GM23338 (cell line): ENCODE results near the gene GCK. TPM values are rescaled to one million over a fixed set of nuclear protein-coding genes. Genes with fewer than 3 reads are reported as not detected.

Source experiments
- ATAC-seq: fragments of 200-7000 bp; cut with Tn5 transposase; 3 replicates; pipeline ENCODE4 v1.9.1; 2020
- DNase-seq: peaks from one replicate; pipeline ENCODE4 v3.0.0-alpha.2; 2015; ENCODE audit warnings: low spot score
- H2AFZ ChIP-seq: fragments of 200-600 bp; sonication (generic); 2 replicates; pipeline ENCODE4 v1.8.0; 2016; ENCODE audit warnings: antibody characterized with exemption, mild to moderate bottlenecking, moderate library complexity
- H3F3A ChIP-seq: fragments of 200-600 bp; sonication (generic); replicated peaks from 2 replicates; pipeline ENCODE4 v1.8.0; 2017; ENCODE audit warnings: antibody characterized with exemption, mixed run types, low read depth
- H3K27ac ChIP-seq: fragments of 200-600 bp; sonication (generic); 2 replicates; pipeline ENCODE4 v1.6.1; 2016; ENCODE audit warnings: low read depth
- H3K27me3 ChIP-seq: fragments of 200-600 bp; sonication (generic); 2 replicates; pipeline ENCODE4 v1.8.0; 2016; ENCODE audit warnings: mild to moderate bottlenecking, mixed run types, moderate library complexity; ENCODE audit not compliant: insufficient read depth
- H3K36me3 ChIP-seq: fragments of 200-600 bp; sonication (generic); 2 replicates; pipeline ENCODE4 v1.8.0; 2016; ENCODE audit warnings: mild to moderate bottlenecking; ENCODE audit not compliant: insufficient read depth
- H3K4me1 ChIP-seq: fragments of 200-600 bp; sonication (generic); 2 replicates; pipeline ENCODE4 v1.8.0; 2016; ENCODE audit warnings: mild to moderate bottlenecking, moderate library complexity; ENCODE audit not compliant: insufficient read depth
- H3K4me2 ChIP-seq: fragments of 200-600 bp; sonication (generic); 2 replicates; pipeline ENCODE4 v1.7.1; 2017; ENCODE audit warnings: mixed run types
- H3K4me3 ChIP-seq: fragments of 200-600 bp; sonication (generic); 2 replicates; pipeline ENCODE4 v1.6.1; 2016; ENCODE audit warnings: mixed run types
- H3K79me2 ChIP-seq: fragments of 200-600 bp; sonication (generic); replicated peaks from 2 replicates; pipeline ENCODE4 v1.8.0; 2017; ENCODE audit warnings: mild to moderate bottlenecking; ENCODE audit not compliant: insufficient read depth
- H3K9me2 ChIP-seq: fragments of 200-600 bp; sonication (generic); 2 replicates; pipeline ENCODE4 v1.8.0; 2017; ENCODE audit not compliant: insufficient read depth
- H4K20me1 ChIP-seq: fragments of 200-600 bp; sonication (generic); replicated peaks from 2 replicates; pipeline ENCODE4 v1.8.0; 2017; ENCODE audit warnings: mild to moderate bottlenecking; ENCODE audit not compliant: insufficient read depth
- H3K27ac Mint-ChIP-seq: 2 replicates; pipeline ENCODE4 v1.8.0; 2020; ENCODE audit warnings: inconsistent platforms, mild to moderate bottlenecking, moderate library complexity, mixed read lengths
- H3K27me3 Mint-ChIP-seq: 3 replicates; pipeline ENCODE4 v1.8.0; 2022; ENCODE audit warnings: low read depth, mild to moderate bottlenecking, moderate library complexity, mixed read lengths, inconsistent platforms; ENCODE audit not compliant: insufficient read depth, poor library complexity
- H3K36me3 Mint-ChIP-seq: 3 replicates; pipeline ENCODE4 v1.8.0; 2021; ENCODE audit warnings: low read depth, mild to moderate bottlenecking, inconsistent platforms, moderate library complexity, mixed read lengths
- H3K4me1 Mint-ChIP-seq: 3 replicates; pipeline ENCODE4 v1.8.0; 2020; ENCODE audit warnings: mild to moderate bottlenecking, inconsistent platforms, mixed read lengths
- H3K4me3 Mint-ChIP-seq: 3 replicates; pipeline ENCODE4 v1.8.0; 2021; ENCODE audit warnings: moderate library complexity, mild to moderate bottlenecking, inconsistent platforms, mixed read lengths
- H3K9me3 Mint-ChIP-seq: 3 replicates; pipeline ENCODE4 v1.8.0; 2020; ENCODE audit warnings: moderate library complexity, mild to moderate bottlenecking, inconsistent platforms, mixed read lengths
- CREB1 ChIP-seq: fragments of 250-450 bp; sonication (Bioruptor Pico); IDR thresholded peaks from 2 replicates; pipeline ENCODE4 v1.5.0; 2020; ENCODE audit warnings: low read depth, mild to moderate bottlenecking, moderate library complexity
- ETS1 ChIP-seq: IDR thresholded peaks from 2 replicates; pipeline ENCODE4 v1.6.1; 2016; ENCODE audit warnings: antibody characterized with exemption
- EZH2 ChIP-seq: fragments of 200-600 bp; sonication (generic); IDR thresholded peaks from one replicate; pipeline ENCODE4 v1.8.0; 2017; ENCODE audit warnings: antibody characterized with exemption, mild to moderate bottlenecking, low read depth; ENCODE audit not compliant: unreplicated experiment
- JUNB ChIP-seq: IDR thresholded peaks from one replicate; pipeline ENCODE4 v1.6.1; 2016; ENCODE audit warnings: antibody characterized with exemption; ENCODE audit not compliant: unreplicated experiment
- NANOG ChIP-seq: IDR thresholded peaks from 2 replicates; pipeline ENCODE4 v1.6.1; 2016; ENCODE audit warnings: antibody characterized with exemption, borderline replicate concordance
- POLR2AphosphoS5 ChIP-seq: IDR thresholded peaks from 2 replicates; pipeline ENCODE4 v1.6.1; 2016; ENCODE audit warnings: antibody characterized with exemption, low read depth
- STAT1 ChIP-seq: IDR thresholded peaks from one replicate; pipeline ENCODE4 v1.6.1; 2016; ENCODE audit warnings: antibody characterized with exemption; ENCODE audit not compliant: unreplicated experiment
- ZNF114 ChIP-seq: fragments of 250-450 bp; sonication (Bioruptor Pico); IDR thresholded peaks from 2 replicates; pipeline ENCODE4 v1.5.0; 2020; ENCODE audit warnings: mild to moderate bottlenecking, moderate library complexity
- ZNF331 ChIP-seq: fragments of 250-450 bp; sonication (Bioruptor Pico); IDR thresholded peaks from 2 replicates; pipeline ENCODE4 v1.5.0; 2020; ENCODE audit warnings: low read depth, mild to moderate bottlenecking, moderate library complexity
- ZNF462 ChIP-seq: fragments of 250-450 bp; sonication (Bioruptor Pico); IDR thresholded peaks from 2 replicates; pipeline ENCODE4 v1.5.0; 2020; ENCODE audit warnings: mild to moderate bottlenecking, moderate library complexity
- polyA plus RNA-seq: library from polyadenylated mRNA; unstranded; fragments of >200 nt; fragmentation: Nextera tagmentation; extraction: Ambion mirVana; gene quantifications from 2 replicates; pipeline ENCODE4 v1.2.1, GENCODE V29; 2016
- total RNA-seq: library from RNA; depleted of rRNA; stranded (reverse); fragments of >200 nt; shearing (Covaris generic); gene quantifications from 2 replicates; pipeline ENCODE4 v1.2.3, GENCODE V29; 2014

The GCK gene
- total and polyA plus RNA-seq, 2 experiments from 2014 or later = 6.1 to 7.3 TPM

GRCh38 chr7:44106311-44107065 is 82.8 kb downstream of the GCK start:
- Histone ChIP-seq H3K79me2 (no peaks in the 10 kb centered on the region; the same call in 1 of the 2 replicates), H3K27ac (no peak overlapping the region), H3K4me1 (peaks cover 8% of the 10 kb centered on the region; the same call in 1 of the 2 replicates), H3K9me2 (no peaks in the 10 kb centered on the region), H3K4me2 (no peak overlapping the region), H3F3A (no peaks in the 10 kb centered on the region), H3K4me3 (no peak overlapping the region), H3K36me3 (no peaks in the 10 kb centered on the region), H2AFZ (no peak overlapping the region), H3K27me3 (peaks cover 9% of the 10 kb centered on the region; the same call in 1 of the 2 replicates), H4K20me1 (no peaks in the 10 kb centered on the region)
- Mint-ChIP-seq H3K4me1 (peaks cover 13% of the 10 kb centered on the region), H3K36me3 (peaks cover 9% of the 10 kb centered on the region; the same call in 2 of the 3 replicates), H3K27me3 (peaks cover 18% of the 10 kb centered on the region), H3K27ac (no peak overlapping the region), H3K4me3 (no peak overlapping the region; the same call in 2 of the 3 replicates), H3K9me3 (no peaks in the 10 kb centered on the region)
- no peak for ATAC-seq
- TF ChIP-seq EZH2 (no peak), POLR2AphosphoS5 (no peak), ZNF331 (CRISPR knock-in tag) (no peak)
- DNase-seq = no peak

GRCh38 chr7:44105832-44106231 is 83.4 kb downstream of the GCK start:
- H3K36me3 Mint-ChIP-seq = peaks cover 9% of the 10 kb centered on the region; the same call in 2 of the 3 replicates
- H3K4me2 ChIP-seq = peak overlapping the region; percentile 94; the same call in 1 of the 2 replicates
- peaks cover 16% of the 10 kb centered on the region for H3K27me3 Mint-ChIP-seq
- H3F3A ChIP-seq = no peaks in the 10 kb centered on the region
- ATAC-seq (no peak), DNase-seq (no peak)
- no peaks in the 10 kb centered on the region for H3K9me3 Mint-ChIP-seq
- H3K27me3 ChIP-seq = peaks cover 9% of the 10 kb centered on the region; the same call in 1 of the 2 replicates
- no peaks in the 10 kb centered on the region for H3K9me2 ChIP-seq
- H3K27ac ChIP-seq = no peak overlapping the region
- peaks cover 8% of the 10 kb centered on the region; the same call in 1 of the 2 replicates for H3K4me1 ChIP-seq
- H3K36me3 ChIP-seq = no peaks in the 10 kb centered on the region
- H4K20me1 ChIP-seq = no peaks in the 10 kb centered on the region
- H2AFZ ChIP-seq = no peak overlapping the region
- H3K4me3 Mint-ChIP-seq = peak overlapping the region; percentile 78
- H3K4me1 Mint-ChIP-seq = peaks cover 13% of the 10 kb centered on the region
- peak overlapping the region; percentile 87; the same call in 1 of the 2 replicates for H3K4me3 ChIP-seq
- no peak overlapping the region for H3K27ac Mint-ChIP-seq
- H3K79me2 ChIP-seq = no peaks in the 10 kb centered on the region; the same call in 1 of the 2 replicates
- no peak for TF ChIP-seq CREB1
- no peak for TF ChIP-seq ETS1
- TF ChIP-seq ZNF462 (CRISPR knock-in tag) = no peak
- no peak for TF ChIP-seq JUNB
- TF ChIP-seq STAT1 = no peak
- TF ChIP-seq NANOG = no peak
- no peak for TF ChIP-seq ZNF331 (CRISPR knock-in tag)
- TF ChIP-seq ZNF114 (CRISPR knock-in tag) = no peak
